Liver (tissue), 3 donors: Measurements from ENCODE around the gene PHETA1.

Experiments
- FOXA1 ChIP-seq: IDR thresholded peaks from 2 replicates; pipeline ENCODE4 v1.6.1; 2016; ENCODE audit warnings: antibody characterized with exemption
- HNF4G ChIP-seq: IDR thresholded peaks from 2 replicates; pipeline ENCODE4 v1.6.1; 2016; ENCODE audit warnings: antibody characterized with exemption
- JUND ChIP-seq, 2 donors: IDR thresholded peaks; 2 replicates each; pipeline ENCODE4 v1.6.1; 2016; ENCODE audit warnings: antibody characterized with exemption in 2 of 2
- RAD21 ChIP-seq, 2 donors: IDR thresholded peaks; 2 replicates each; pipeline ENCODE4 v1.6.1; 2016; ENCODE audit warnings: antibody characterized with exemption in 2 of 2, mild to moderate bottlenecking in 2 of 2
- RXRA ChIP-seq, 2 donors: IDR thresholded peaks; 2 replicates each; pipeline ENCODE4 v1.6.1; 2017 to 2018; ENCODE audit warnings: antibody characterized with exemption in 2 of 2, mild to moderate bottlenecking in 1 of 2
- SP1 ChIP-seq: IDR thresholded peaks from 2 replicates; pipeline ENCODE4 v1.6.1; 2018; ENCODE audit warnings: antibody characterized with exemption, mild to moderate bottlenecking
- TAF1 ChIP-seq: conservative IDR thresholded peaks from 2 replicates; pipeline ENCODE4 v1.6.1; 2016; ENCODE audit warnings: antibody characterized with exemption, mild to moderate bottlenecking
- YY1 ChIP-seq: IDR thresholded peaks from 2 replicates; pipeline ENCODE4 v1.6.1; 2016; ENCODE audit warnings: antibody characterized with exemption, mild to moderate bottlenecking
- TF ChIP-seq, protein P1 (sequence below): IDR thresholded peaks from 2 replicates; pipeline ENCODE4 v1.6.1; 2016; ENCODE audit warnings: antibody characterized with exemption, mild to moderate bottlenecking
- TF ChIP-seq, protein P2 (sequence below): fragments of 150-350 bp; IDR thresholded peaks from 2 replicates; pipeline ENCODE4 v1.5.1; 2017; ENCODE audit warnings: improper control_type of control experiment, low read depth, low read length; ENCODE audit not compliant: missing input control
- TF ChIP-seq, protein P3 (sequence below): IDR thresholded peaks from 2 replicates; pipeline ENCODE4 v1.6.1; 2016; ENCODE audit warnings: antibody characterized with exemption
- TF ChIP-seq, protein P4 (sequence below): IDR thresholded peaks from 2 replicates; pipeline ENCODE4 v1.6.1; 2016; ENCODE audit warnings: antibody characterized with exemption
- TF ChIP-seq, protein P5 (sequence below): IDR thresholded peaks from 2 replicates; pipeline ENCODE4 v1.6.1; 2016; ENCODE audit warnings: antibody characterized with exemption
- donor health status: healthy.
- donor health status: healthy.

DNA sequence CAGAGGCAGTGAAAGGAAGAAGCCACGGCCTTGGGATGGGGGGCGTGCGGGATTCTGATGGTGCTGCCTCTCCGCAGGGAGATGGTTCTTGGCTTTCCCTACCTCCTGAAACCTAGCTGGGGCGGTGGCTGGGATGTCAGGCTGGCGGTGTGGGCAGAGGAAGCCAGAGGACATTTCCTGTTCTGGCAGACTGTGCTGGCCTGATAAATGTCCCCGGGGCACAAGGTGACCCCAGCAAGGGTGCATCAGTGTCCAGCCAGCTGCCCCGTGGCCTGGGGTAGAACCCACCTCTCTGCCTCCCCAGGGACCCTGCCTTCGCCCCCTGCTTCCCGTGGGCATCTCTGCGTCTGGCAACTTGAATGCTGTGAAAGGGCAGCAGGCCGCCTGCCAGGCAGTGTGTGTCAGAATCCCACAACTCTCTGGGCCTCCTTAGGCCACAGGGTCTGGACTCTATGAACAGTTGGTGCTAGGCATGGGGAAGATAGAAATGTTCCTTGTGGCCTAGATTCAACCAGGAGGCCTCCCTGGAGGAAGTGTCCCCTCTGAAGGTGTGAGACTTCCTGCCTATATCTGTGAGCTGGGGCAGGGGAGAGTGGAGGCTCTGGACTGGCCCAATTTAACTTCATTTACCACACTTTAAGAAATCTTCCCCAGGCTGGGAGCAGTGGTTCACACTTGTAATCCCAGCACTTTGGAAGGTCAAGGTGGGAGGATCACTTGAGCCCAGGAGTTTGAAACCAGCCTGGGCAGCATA lies 41.7 kb upstream of the PHETA1 start:
- TF ChIP-seq, protein P1, sequence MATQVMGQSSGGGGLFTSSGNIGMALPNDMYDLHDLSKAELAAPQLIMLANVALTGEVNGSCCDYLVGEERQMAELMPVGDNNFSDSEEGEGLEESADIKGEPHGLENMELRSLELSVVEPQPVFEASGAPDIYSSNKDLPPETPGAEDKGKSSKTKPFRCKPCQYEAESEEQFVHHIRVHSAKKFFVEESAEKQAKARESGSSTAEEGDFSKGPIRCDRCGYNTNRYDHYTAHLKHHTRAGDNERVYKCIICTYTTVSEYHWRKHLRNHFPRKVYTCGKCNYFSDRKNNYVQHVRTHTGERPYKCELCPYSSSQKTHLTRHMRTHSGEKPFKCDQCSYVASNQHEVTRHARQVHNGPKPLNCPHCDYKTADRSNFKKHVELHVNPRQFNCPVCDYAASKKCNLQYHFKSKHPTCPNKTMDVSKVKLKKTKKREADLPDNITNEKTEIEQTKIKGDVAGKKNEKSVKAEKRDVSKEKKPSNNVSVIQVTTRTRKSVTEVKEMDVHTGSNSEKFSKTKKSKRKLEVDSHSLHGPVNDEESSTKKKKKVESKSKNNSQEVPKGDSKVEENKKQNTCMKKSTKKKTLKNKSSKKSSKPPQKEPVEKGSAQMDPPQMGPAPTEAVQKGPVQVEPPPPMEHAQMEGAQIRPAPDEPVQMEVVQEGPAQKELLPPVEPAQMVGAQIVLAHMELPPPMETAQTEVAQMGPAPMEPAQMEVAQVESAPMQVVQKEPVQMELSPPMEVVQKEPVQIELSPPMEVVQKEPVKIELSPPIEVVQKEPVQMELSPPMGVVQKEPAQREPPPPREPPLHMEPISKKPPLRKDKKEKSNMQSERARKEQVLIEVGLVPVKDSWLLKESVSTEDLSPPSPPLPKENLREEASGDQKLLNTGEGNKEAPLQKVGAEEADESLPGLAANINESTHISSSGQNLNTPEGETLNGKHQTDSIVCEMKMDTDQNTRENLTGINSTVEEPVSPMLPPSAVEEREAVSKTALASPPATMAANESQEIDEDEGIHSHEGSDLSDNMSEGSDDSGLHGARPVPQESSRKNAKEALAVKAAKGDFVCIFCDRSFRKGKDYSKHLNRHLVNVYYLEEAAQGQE, result no peak
- TF ChIP-seq, protein P2, sequence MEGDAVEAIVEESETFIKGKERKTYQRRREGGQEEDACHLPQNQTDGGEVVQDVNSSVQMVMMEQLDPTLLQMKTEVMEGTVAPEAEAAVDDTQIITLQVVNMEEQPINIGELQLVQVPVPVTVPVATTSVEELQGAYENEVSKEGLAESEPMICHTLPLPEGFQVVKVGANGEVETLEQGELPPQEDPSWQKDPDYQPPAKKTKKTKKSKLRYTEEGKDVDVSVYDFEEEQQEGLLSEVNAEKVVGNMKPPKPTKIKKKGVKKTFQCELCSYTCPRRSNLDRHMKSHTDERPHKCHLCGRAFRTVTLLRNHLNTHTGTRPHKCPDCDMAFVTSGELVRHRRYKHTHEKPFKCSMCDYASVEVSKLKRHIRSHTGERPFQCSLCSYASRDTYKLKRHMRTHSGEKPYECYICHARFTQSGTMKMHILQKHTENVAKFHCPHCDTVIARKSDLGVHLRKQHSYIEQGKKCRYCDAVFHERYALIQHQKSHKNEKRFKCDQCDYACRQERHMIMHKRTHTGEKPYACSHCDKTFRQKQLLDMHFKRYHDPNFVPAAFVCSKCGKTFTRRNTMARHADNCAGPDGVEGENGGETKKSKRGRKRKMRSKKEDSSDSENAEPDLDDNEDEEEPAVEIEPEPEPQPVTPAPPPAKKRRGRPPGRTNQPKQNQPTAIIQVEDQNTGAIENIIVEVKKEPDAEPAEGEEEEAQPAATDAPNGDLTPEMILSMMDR, result no peak
- TF ChIP-seq, protein P3, sequence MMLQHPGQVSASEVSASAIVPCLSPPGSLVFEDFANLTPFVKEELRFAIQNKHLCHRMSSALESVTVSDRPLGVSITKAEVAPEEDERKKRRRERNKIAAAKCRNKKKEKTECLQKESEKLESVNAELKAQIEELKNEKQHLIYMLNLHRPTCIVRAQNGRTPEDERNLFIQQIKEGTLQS, result no peak
- TF ChIP-seq YY1, result no peak
- TF ChIP-seq, protein P4, sequence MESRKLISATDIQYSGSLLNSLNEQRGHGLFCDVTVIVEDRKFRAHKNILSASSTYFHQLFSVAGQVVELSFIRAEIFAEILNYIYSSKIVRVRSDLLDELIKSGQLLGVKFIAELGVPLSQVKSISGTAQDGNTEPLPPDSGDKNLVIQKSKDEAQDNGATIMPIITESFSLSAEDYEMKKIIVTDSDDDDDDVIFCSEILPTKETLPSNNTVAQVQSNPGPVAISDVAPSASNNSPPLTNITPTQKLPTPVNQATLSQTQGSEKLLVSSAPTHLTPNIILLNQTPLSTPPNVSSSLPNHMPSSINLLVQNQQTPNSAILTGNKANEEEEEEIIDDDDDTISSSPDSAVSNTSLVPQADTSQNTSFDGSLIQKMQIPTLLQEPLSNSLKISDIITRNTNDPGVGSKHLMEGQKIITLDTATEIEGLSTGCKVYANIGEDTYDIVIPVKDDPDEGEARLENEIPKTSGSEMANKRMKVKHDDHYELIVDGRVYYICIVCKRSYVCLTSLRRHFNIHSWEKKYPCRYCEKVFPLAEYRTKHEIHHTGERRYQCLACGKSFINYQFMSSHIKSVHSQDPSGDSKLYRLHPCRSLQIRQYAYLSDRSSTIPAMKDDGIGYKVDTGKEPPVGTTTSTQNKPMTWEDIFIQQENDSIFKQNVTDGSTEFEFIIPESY, result no peak
- no peak for TF ChIP-seq RAD21 (IDR thresholded peaks at IDR 0.05)
- TF ChIP-seq RXRA (IDR thresholded peaks at IDR 0.05), result no peak
- TF ChIP-seq FOXA1, result no peak
- TF ChIP-seq, protein P5, sequence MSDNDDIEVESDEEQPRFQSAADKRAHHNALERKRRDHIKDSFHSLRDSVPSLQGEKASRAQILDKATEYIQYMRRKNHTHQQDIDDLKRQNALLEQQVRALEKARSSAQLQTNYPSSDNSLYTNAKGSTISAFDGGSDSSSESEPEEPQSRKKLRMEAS, result no peak
- no peak for TF ChIP-seq HNF4G
- no peak for TF ChIP-seq TAF1
- no peak for TF ChIP-seq SP1
- TF ChIP-seq JUND (IDR thresholded peaks at IDR 0.05), result no peak
